ENCODE data around the gene HS2ST1. TPM values are rescaled to one million over a fixed set of nuclear protein-coding genes. Genes with fewer than 3 reads are reported as not detected.
"Not testable (repeated sequence)": the region's sequence is repeated elsewhere in the genome, so short reads cannot be mapped to it uniquely, and the experiment has no call there.

The HS2ST1 gene
- total RNA-seq, 2 donors from 2014 or later = 6.5 to 10.4 TPM

- TF ChIP-seq, protein P1, sequence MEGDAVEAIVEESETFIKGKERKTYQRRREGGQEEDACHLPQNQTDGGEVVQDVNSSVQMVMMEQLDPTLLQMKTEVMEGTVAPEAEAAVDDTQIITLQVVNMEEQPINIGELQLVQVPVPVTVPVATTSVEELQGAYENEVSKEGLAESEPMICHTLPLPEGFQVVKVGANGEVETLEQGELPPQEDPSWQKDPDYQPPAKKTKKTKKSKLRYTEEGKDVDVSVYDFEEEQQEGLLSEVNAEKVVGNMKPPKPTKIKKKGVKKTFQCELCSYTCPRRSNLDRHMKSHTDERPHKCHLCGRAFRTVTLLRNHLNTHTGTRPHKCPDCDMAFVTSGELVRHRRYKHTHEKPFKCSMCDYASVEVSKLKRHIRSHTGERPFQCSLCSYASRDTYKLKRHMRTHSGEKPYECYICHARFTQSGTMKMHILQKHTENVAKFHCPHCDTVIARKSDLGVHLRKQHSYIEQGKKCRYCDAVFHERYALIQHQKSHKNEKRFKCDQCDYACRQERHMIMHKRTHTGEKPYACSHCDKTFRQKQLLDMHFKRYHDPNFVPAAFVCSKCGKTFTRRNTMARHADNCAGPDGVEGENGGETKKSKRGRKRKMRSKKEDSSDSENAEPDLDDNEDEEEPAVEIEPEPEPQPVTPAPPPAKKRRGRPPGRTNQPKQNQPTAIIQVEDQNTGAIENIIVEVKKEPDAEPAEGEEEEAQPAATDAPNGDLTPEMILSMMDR (IDR thresholded peaks at IDR 0.05) = no peak
- Histone ChIP-seq H3K27me3 (replicated peaks; ENCODE audit: insufficient read depth) (no peaks in the 10 kb centered on the region), H3K27ac (no peak overlapping the region), H3K9me3 (no peaks in the 10 kb centered on the region), H3K36me3 (no peaks in the 10 kb centered on the region), H3K4me1 (ENCODE audit: control insufficient read depth in 1 of 2, low read depth in 2 of 2) (no peaks in the 10 kb centered on the region), H3K4me3 (no peak overlapping the region)
- DNase-seq (ENCODE audit: low spot score) (no peak), ATAC-seq (ENCODE audit: insufficient number of reproducible peaks, low FRiP score, low read depth) (no peak)
Observed at GRCh38 chr1:86998280-86998679, 83.8 kb downstream of the HS2ST1 start.

DNA sequence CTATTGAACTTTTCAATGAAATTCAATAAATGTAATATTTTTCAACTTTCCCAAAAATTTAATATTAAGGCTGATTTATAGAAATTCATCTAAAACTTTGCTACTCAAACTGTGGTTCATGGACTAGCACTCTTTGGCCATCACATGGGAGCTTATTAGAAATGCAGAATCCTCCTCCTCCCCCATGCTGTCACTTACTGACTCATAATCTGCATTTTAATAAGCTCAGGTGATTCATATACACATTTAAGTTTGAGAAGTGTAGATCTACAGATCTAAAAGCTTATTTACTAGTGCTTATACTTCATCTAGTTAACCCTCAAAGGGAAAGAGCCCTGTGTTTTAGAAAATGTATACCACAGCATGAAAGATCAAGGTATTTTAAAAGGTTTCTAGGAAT lies 84.3 kb downstream of the HS2ST1 start:
- DNase-seq (ENCODE audit: low spot score) = no peak
- ATAC-seq (ENCODE audit: insufficient number of reproducible peaks, low FRiP score, low read depth) = no peak
- H3K9me3 ChIP-seq = no peaks in the 10 kb centered on the region
- H3K4me3 ChIP-seq = no peak overlapping the region
- no peaks in the 10 kb centered on the region for H3K4me1 ChIP-seq (ENCODE audit: control insufficient read depth in 1 of 2, low read depth in 2 of 2)
- no peak overlapping the region for H3K27ac ChIP-seq
- H3K36me3 ChIP-seq = no peaks in the 10 kb centered on the region
- TF ChIP-seq, protein P1 (IDR thresholded peaks at IDR 0.05) = no peak
- H3K27me3 ChIP-seq (replicated peaks; ENCODE audit: insufficient read depth) = no peaks in the 10 kb centered on the region

DNA sequence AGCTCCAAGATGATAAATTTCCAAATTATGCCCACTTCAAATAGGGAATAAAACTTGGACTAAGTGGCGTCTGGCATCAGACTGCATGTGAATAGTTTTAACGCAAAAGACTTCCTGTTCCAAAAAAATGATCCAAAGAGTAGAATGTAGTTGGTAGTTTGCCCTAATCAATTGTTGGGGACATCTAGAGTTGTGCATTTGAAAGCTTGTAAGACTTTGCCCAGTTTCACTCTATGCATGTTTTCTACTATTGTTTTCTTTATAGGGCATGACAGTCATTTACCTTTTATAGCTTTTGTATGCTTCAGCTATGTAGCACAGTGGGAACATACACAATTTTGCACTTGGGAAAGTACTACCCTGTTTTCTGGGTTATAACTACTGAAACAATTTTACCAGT lies 86.0 kb downstream of the HS2ST1 start:
- Histone ChIP-seq H3K4me1 (ENCODE audit: control insufficient read depth in 1 of 2, low read depth in 2 of 2) (no peaks in the 10 kb centered on the region), H3K9me3 (no peaks in the 10 kb centered on the region), H3K27ac (no peak overlapping the region), H3K27me3 (replicated peaks; ENCODE audit: insufficient read depth) (no peaks in the 10 kb centered on the region), H3K4me3 (no peak overlapping the region), H3K36me3 (no peaks in the 10 kb centered on the region)
- ATAC-seq (ENCODE audit: insufficient number of reproducible peaks, low FRiP score, low read depth) (no peak), DNase-seq (ENCODE audit: low spot score) (no peak)
- TF ChIP-seq, protein P1 (IDR thresholded peaks at IDR 0.05) = no peak

DNA sequence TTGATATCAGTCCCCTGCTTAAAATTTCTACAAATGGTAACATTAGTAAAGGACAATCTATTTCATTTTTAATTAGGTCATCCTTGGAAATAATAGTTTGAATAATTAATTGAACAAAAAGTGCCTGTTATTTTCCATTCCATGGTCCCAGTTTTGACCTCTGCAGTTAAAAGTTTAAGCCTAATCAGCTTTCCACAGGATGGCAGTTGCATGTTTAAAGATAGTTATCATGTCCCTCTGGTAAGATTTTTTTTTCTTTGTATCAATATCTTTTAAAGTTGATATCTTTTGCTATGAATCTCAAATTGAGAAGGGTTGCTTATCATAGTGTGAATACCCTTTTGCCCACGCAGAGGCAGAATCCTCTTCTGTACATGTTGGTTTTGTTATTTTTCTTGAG lies 90.4 kb downstream of the HS2ST1 start:
- Histone ChIP-seq H3K9me3 (no peaks in the 10 kb centered on the region), H3K4me1 (ENCODE audit: control insufficient read depth in 1 of 2, low read depth in 2 of 2) (no peaks in the 10 kb centered on the region), H3K27me3 (replicated peaks; ENCODE audit: insufficient read depth) (no peaks in the 10 kb centered on the region), H3K36me3 (no peaks in the 10 kb centered on the region), H3K27ac (no peak overlapping the region), H3K4me3 (no peak overlapping the region)
- TF ChIP-seq, protein P1 (IDR thresholded peaks at IDR 0.05) = no peak
- DNase-seq (ENCODE audit: low spot score) (no peak), ATAC-seq (ENCODE audit: insufficient number of reproducible peaks, low FRiP score, low read depth) (no peak)

DNA sequence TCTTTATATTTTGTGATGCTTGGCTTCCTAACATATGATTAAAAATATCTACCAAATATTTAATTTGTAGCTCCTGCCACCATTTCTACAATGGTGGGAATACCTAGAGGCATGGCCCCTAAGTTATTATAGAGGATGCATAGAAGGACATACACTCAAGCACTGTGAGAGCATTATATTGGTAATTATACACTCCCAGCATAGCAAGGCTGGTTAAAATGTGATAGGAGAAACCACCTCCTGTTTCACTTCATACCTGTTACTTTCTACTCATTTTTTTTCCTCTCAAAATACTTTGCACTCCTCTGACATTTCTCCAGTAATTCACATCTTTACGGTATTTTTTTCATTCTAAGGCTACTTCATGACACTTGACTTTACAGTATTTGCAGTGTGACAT lies 92.9 kb downstream of the HS2ST1 start:
- TF ChIP-seq, protein P1 (IDR thresholded peaks at IDR 0.05) = no peak
- no peaks in the 10 kb centered on the region for H3K4me1 ChIP-seq (ENCODE audit: control insufficient read depth in 1 of 2, low read depth in 2 of 2)
- ATAC-seq (ENCODE audit: insufficient number of reproducible peaks, low FRiP score, low read depth) (no peak), DNase-seq (ENCODE audit: low spot score) (no peak)
- no peaks in the 10 kb centered on the region for H3K9me3 ChIP-seq
- no peaks in the 10 kb centered on the region for H3K36me3 ChIP-seq
- no peak overlapping the region for H3K27ac ChIP-seq
- no peak overlapping the region for H3K4me3 ChIP-seq
- H3K27me3 ChIP-seq (replicated peaks; ENCODE audit: insufficient read depth) = no peaks in the 10 kb centered on the region

DNA sequence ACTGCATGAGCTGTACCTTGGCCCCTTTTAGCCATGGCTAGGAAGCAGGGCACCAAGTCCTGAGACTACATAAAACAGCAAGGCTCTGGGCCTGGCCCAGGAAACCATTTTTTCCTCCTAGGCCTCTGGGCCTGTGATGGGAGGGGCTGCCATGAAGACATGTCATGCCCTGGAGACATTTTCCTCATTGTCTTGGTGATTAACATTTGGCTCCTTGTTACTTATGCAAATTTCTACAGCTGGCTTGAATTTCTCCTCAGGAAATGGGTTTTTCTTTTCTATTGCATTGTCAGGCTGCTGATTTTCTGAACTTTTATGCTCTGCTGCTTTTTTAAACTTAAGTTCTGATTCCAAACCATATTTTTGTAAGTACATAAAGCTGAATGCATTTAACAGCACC lies 99.0 kb downstream of the HS2ST1 start:
- not testable (repeated sequence) for H3K27me3 ChIP-seq (replicated peaks; ENCODE audit: insufficient read depth); H3K4me1 ChIP-seq (ENCODE audit: control insufficient read depth in 1 of 2, low read depth in 2 of 2); H3K36me3 ChIP-seq; H3K27ac ChIP-seq; H3K4me3 ChIP-seq; DNase-seq (ENCODE audit: low spot score); ATAC-seq (ENCODE audit: insufficient number of reproducible peaks, low FRiP score, low read depth); H3K9me3 ChIP-seq

Data from thoracic aorta (tissue), 2 donors.